GM23338 (cell line): Measurements from ENCODE around the gene NIM1K. TPM values are rescaled to one million over a fixed set of nuclear protein-coding genes. Genes with fewer than 3 reads are reported as not detected.

Experiments used
- ATAC-seq: fragments of 200-7000 bp; cut with Tn5 transposase; 3 replicates; pipeline ENCODE4 v1.9.1; 2020
- DNase-seq: peaks from one replicate; pipeline ENCODE4 v3.0.0-alpha.2; 2015; ENCODE audit warnings: low spot score
- H2AFZ ChIP-seq: fragments of 200-600 bp; sonication (generic); 2 replicates; pipeline ENCODE4 v1.8.0; 2016; ENCODE audit warnings: antibody characterized with exemption, mild to moderate bottlenecking, moderate library complexity
- H3F3A ChIP-seq: fragments of 200-600 bp; sonication (generic); replicated peaks from 2 replicates; pipeline ENCODE4 v1.8.0; 2017; ENCODE audit warnings: antibody characterized with exemption, mixed run types, low read depth
- H3K27ac ChIP-seq: fragments of 200-600 bp; sonication (generic); 2 replicates; pipeline ENCODE4 v1.6.1; 2016; ENCODE audit warnings: low read depth
- H3K27me3 ChIP-seq: fragments of 200-600 bp; sonication (generic); 2 replicates; pipeline ENCODE4 v1.8.0; 2016; ENCODE audit warnings: mild to moderate bottlenecking, mixed run types, moderate library complexity; ENCODE audit not compliant: insufficient read depth
- H3K36me3 ChIP-seq: fragments of 200-600 bp; sonication (generic); 2 replicates; pipeline ENCODE4 v1.8.0; 2016; ENCODE audit warnings: mild to moderate bottlenecking; ENCODE audit not compliant: insufficient read depth
- H3K4me1 ChIP-seq: fragments of 200-600 bp; sonication (generic); 2 replicates; pipeline ENCODE4 v1.8.0; 2016; ENCODE audit warnings: mild to moderate bottlenecking, moderate library complexity; ENCODE audit not compliant: insufficient read depth
- H3K4me2 ChIP-seq: fragments of 200-600 bp; sonication (generic); 2 replicates; pipeline ENCODE4 v1.7.1; 2017; ENCODE audit warnings: mixed run types
- H3K4me3 ChIP-seq: fragments of 200-600 bp; sonication (generic); 2 replicates; pipeline ENCODE4 v1.6.1; 2016; ENCODE audit warnings: mixed run types
- H3K79me2 ChIP-seq: fragments of 200-600 bp; sonication (generic); replicated peaks from 2 replicates; pipeline ENCODE4 v1.8.0; 2017; ENCODE audit warnings: mild to moderate bottlenecking; ENCODE audit not compliant: insufficient read depth
- H3K9me2 ChIP-seq: fragments of 200-600 bp; sonication (generic); 2 replicates; pipeline ENCODE4 v1.8.0; 2017; ENCODE audit not compliant: insufficient read depth
- H4K20me1 ChIP-seq: fragments of 200-600 bp; sonication (generic); replicated peaks from 2 replicates; pipeline ENCODE4 v1.8.0; 2017; ENCODE audit warnings: mild to moderate bottlenecking; ENCODE audit not compliant: insufficient read depth
- H3K27ac Mint-ChIP-seq: 2 replicates; pipeline ENCODE4 v1.8.0; 2020; ENCODE audit warnings: inconsistent platforms, mild to moderate bottlenecking, moderate library complexity, mixed read lengths
- H3K27me3 Mint-ChIP-seq: 3 replicates; pipeline ENCODE4 v1.8.0; 2022; ENCODE audit warnings: low read depth, mild to moderate bottlenecking, moderate library complexity, mixed read lengths, inconsistent platforms; ENCODE audit not compliant: insufficient read depth, poor library complexity
- H3K36me3 Mint-ChIP-seq: 3 replicates; pipeline ENCODE4 v1.8.0; 2021; ENCODE audit warnings: low read depth, mild to moderate bottlenecking, inconsistent platforms, moderate library complexity, mixed read lengths
- H3K4me1 Mint-ChIP-seq: 3 replicates; pipeline ENCODE4 v1.8.0; 2020; ENCODE audit warnings: mild to moderate bottlenecking, inconsistent platforms, mixed read lengths
- H3K4me3 Mint-ChIP-seq: 3 replicates; pipeline ENCODE4 v1.8.0; 2021; ENCODE audit warnings: moderate library complexity, mild to moderate bottlenecking, inconsistent platforms, mixed read lengths
- H3K9me3 Mint-ChIP-seq: 3 replicates; pipeline ENCODE4 v1.8.0; 2020; ENCODE audit warnings: moderate library complexity, mild to moderate bottlenecking, inconsistent platforms, mixed read lengths
- CREB1 ChIP-seq: fragments of 250-450 bp; sonication (Bioruptor Pico); IDR thresholded peaks from 2 replicates; pipeline ENCODE4 v1.5.0; 2020; ENCODE audit warnings: low read depth, mild to moderate bottlenecking, moderate library complexity
- CTCF ChIP-seq, 2 experiments: fragments of 200-600 bp in 1 of 2; sonication (generic) in 1 of 2; conservative IDR thresholded peaks; 2 replicates each; pipeline versions ENCODE4 v1.5.1 to v1.6.1; 2016 to 2017; ENCODE audit warnings: antibody characterized with exemption in 2 of 2, low read depth in 2 of 2, mild to moderate bottlenecking in 2 of 2, moderate library complexity in 1 of 2
- EZH2 ChIP-seq: fragments of 200-600 bp; sonication (generic); IDR thresholded peaks from one replicate; pipeline ENCODE4 v1.8.0; 2017; ENCODE audit warnings: antibody characterized with exemption, mild to moderate bottlenecking, low read depth; ENCODE audit not compliant: unreplicated experiment
- EZH2phosphoT487 ChIP-seq: fragments of 200-600 bp; sonication (generic); IDR thresholded peaks from one replicate; pipeline ENCODE4 v1.8.1; 2018; ENCODE audit warnings: antibody characterized with exemption; ENCODE audit not compliant: unreplicated experiment
- JUNB ChIP-seq: IDR thresholded peaks from one replicate; pipeline ENCODE4 v1.6.1; 2016; ENCODE audit warnings: antibody characterized with exemption; ENCODE audit not compliant: unreplicated experiment
- NANOG ChIP-seq: IDR thresholded peaks from 2 replicates; pipeline ENCODE4 v1.6.1; 2016; ENCODE audit warnings: antibody characterized with exemption, borderline replicate concordance
- POLR2AphosphoS5 ChIP-seq: IDR thresholded peaks from 2 replicates; pipeline ENCODE4 v1.6.1; 2016; ENCODE audit warnings: antibody characterized with exemption, low read depth
- STAT1 ChIP-seq: IDR thresholded peaks from one replicate; pipeline ENCODE4 v1.6.1; 2016; ENCODE audit warnings: antibody characterized with exemption; ENCODE audit not compliant: unreplicated experiment
- ZNF114 ChIP-seq: fragments of 250-450 bp; sonication (Bioruptor Pico); IDR thresholded peaks from 2 replicates; pipeline ENCODE4 v1.5.0; 2020; ENCODE audit warnings: mild to moderate bottlenecking, moderate library complexity
- ZNF331 ChIP-seq: fragments of 250-450 bp; sonication (Bioruptor Pico); IDR thresholded peaks from 2 replicates; pipeline ENCODE4 v1.5.0; 2020; ENCODE audit warnings: low read depth, mild to moderate bottlenecking, moderate library complexity
- ZNF462 ChIP-seq: fragments of 250-450 bp; sonication (Bioruptor Pico); IDR thresholded peaks from 2 replicates; pipeline ENCODE4 v1.5.0; 2020; ENCODE audit warnings: mild to moderate bottlenecking, moderate library complexity
- polyA plus RNA-seq: library from polyadenylated mRNA; unstranded; fragments of >200 nt; fragmentation: Nextera tagmentation; extraction: Ambion mirVana; gene quantifications from 2 replicates; pipeline ENCODE4 v1.2.1, GENCODE V29; 2016
- total RNA-seq: library from RNA; depleted of rRNA; stranded (reverse); fragments of >200 nt; shearing (Covaris generic); gene quantifications from 2 replicates; pipeline ENCODE4 v1.2.3, GENCODE V29; 2014
- TF ChIP-seq, protein P1 (sequence below): IDR thresholded peaks from 2 replicates; pipeline ENCODE4 v1.6.1; 2016; ENCODE audit warnings: antibody characterized with exemption
- TF ChIP-seq, protein P2 (sequence below): IDR thresholded peaks from one replicate; pipeline ENCODE4 v1.6.1; 2018; ENCODE audit warnings: antibody characterized with exemption; ENCODE audit not compliant: unreplicated experiment

Gene NIM1K
- total and polyA plus RNA-seq, 2 experiments from 2014 or later, result not detected

DNA sequence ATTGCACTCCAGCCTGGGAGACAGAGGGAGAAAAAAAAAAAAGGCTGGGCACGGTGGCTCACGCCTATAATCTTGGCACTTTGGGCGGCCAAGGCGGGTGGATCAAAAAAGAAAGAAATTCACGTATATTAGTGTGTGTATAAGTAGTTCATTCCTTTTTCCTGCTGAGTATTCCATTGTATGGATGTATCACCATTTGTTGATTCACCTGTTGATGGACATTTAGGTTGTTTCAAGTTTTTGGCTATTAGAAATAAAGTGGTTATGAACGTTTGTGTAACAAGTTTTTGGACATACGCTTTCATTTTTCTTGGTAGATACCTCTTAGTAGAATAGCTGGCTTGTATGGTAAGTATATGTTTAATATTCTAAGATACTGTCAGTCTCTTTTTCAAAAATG lies 42.8 kb upstream of the NIM1K start:
- H3K4me3 ChIP-seq, result no peak overlapping the region
- no peaks in the 10 kb centered on the region for H3F3A ChIP-seq
- H3K27me3 Mint-ChIP-seq, result peaks cover 3% of the 10 kb centered on the region
- H3K36me3 ChIP-seq, result no peaks in the 10 kb centered on the region
- no peaks in the 10 kb centered on the region; the same call in 1 of the 2 replicates for H3K4me1 ChIP-seq
- peaks cover 29% of the 10 kb centered on the region for H3K36me3 Mint-ChIP-seq
- peaks cover 8% of the 10 kb centered on the region for H3K4me1 Mint-ChIP-seq
- no peak overlapping the region for H3K27ac Mint-ChIP-seq
- peaks cover 33% of the 10 kb centered on the region for H4K20me1 ChIP-seq
- no peak overlapping the region for H3K27ac ChIP-seq
- no peaks in the 10 kb centered on the region for H3K9me2 ChIP-seq
- no peak overlapping the region for H3K4me2 ChIP-seq
- no peak for ATAC-seq
- no peaks in the 10 kb centered on the region for H3K27me3 ChIP-seq
- H3K4me3 Mint-ChIP-seq, result no peak overlapping the region
- TF ChIP-seq EZH2phosphoT487, result no peak
- TF ChIP-seq, protein P1, sequence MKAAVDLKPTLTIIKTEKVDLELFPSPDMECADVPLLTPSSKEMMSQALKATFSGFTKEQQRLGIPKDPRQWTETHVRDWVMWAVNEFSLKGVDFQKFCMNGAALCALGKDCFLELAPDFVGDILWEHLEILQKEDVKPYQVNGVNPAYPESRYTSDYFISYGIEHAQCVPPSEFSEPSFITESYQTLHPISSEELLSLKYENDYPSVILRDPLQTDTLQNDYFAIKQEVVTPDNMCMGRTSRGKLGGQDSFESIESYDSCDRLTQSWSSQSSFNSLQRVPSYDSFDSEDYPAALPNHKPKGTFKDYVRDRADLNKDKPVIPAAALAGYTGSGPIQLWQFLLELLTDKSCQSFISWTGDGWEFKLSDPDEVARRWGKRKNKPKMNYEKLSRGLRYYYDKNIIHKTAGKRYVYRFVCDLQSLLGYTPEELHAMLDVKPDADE, result no peak
- TF ChIP-seq ZNF114 (CRISPR knock-in tag), result no peak
- TF ChIP-seq ZNF462, result no peak
- no peak for TF ChIP-seq NANOG
- no peak for TF ChIP-seq CTCF (conservative IDR thresholded peaks at IDR 0.05; ENCODE audit: low read depth in 2 of 2)
- TF ChIP-seq POLR2AphosphoS5, result no peak
- TF ChIP-seq, protein P2, sequence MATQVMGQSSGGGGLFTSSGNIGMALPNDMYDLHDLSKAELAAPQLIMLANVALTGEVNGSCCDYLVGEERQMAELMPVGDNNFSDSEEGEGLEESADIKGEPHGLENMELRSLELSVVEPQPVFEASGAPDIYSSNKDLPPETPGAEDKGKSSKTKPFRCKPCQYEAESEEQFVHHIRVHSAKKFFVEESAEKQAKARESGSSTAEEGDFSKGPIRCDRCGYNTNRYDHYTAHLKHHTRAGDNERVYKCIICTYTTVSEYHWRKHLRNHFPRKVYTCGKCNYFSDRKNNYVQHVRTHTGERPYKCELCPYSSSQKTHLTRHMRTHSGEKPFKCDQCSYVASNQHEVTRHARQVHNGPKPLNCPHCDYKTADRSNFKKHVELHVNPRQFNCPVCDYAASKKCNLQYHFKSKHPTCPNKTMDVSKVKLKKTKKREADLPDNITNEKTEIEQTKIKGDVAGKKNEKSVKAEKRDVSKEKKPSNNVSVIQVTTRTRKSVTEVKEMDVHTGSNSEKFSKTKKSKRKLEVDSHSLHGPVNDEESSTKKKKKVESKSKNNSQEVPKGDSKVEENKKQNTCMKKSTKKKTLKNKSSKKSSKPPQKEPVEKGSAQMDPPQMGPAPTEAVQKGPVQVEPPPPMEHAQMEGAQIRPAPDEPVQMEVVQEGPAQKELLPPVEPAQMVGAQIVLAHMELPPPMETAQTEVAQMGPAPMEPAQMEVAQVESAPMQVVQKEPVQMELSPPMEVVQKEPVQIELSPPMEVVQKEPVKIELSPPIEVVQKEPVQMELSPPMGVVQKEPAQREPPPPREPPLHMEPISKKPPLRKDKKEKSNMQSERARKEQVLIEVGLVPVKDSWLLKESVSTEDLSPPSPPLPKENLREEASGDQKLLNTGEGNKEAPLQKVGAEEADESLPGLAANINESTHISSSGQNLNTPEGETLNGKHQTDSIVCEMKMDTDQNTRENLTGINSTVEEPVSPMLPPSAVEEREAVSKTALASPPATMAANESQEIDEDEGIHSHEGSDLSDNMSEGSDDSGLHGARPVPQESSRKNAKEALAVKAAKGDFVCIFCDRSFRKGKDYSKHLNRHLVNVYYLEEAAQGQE, result no peak
- TF ChIP-seq CREB1, result no peak
- TF ChIP-seq ZNF331 (CRISPR knock-in tag), result no peak
- TF ChIP-seq STAT1, result no peak
- no peak for TF ChIP-seq JUNB
- no peak for TF ChIP-seq EZH2
- H3K79me2 ChIP-seq, result peaks cover 62% of the 10 kb centered on the region
- DNase-seq, result no peak
- H2AFZ ChIP-seq, result no peak overlapping the region
- no peaks in the 10 kb centered on the region for H3K9me3 Mint-ChIP-seq
